ELF-1 (cell line): ENCODE measurements around the gene ARL15.

Experiments used
- DNase-seq: peaks from one replicate; pipeline ENCODE4 v3.0.0-alpha.2; 2016; ENCODE audit warnings: low read depth, low spot score

The ARL15 gene

GRCh38 chr5:54211912-54212311 lies 98.5 kb downstream of the ARL15 start:
- DNase-seq = no peak

GRCh38 chr5:54207566-54207965 lies 102.8 kb downstream of the ARL15 start:
- DNase-seq = peak; percentile 53

GRCh38 chr5:54206580-54207229 lies 103.7 kb downstream of the ARL15 start:
- DNase-seq = no peak

- no peak for DNase-seq
Observed at GRCh38 chr5:54205918-54206317, 104.5 kb downstream of the ARL15 start.

GRCh38 chr5:54205453-54205852 lies 104.9 kb downstream of the ARL15 start:
- no peak for DNase-seq

- no peak for DNase-seq
Observed at GRCh38 chr5:54197018-54197417, 113.4 kb downstream of the ARL15 start.

GRCh38 chr5:54195701-54196100 lies 114.7 kb downstream of the ARL15 start:
- no peak for DNase-seq

- DNase-seq = no peak
Observed at GRCh38 chr5:54194318-54194717, 116.1 kb downstream of the ARL15 start.

- no peak for DNase-seq
Observed at GRCh38 chr5:54187694-54188093, 122.7 kb downstream of the ARL15 start.

GRCh38 chr5:54186912-54187445 lies 123.4 kb downstream of the ARL15 start:
- DNase-seq = no peak

GRCh38 chr5:54186108-54186507 lies 124.3 kb downstream of the ARL15 start:
- DNase-seq = no peak

GRCh38 chr5:54184806-54185205 lies 125.6 kb downstream of the ARL15 start:
- DNase-seq = no peak

GRCh38 chr5:54180630-54181031 lies 129.7 kb downstream of the ARL15 start:
- DNase-seq = peak; percentile 76

- no peak for DNase-seq
Observed at GRCh38 chr5:54178991-54179390, 131.4 kb downstream of the ARL15 start.

- DNase-seq = no peak
Observed at GRCh38 chr5:54178207-54178606, 132.2 kb downstream of the ARL15 start.

- no peak for DNase-seq
Observed at GRCh38 chr5:54177058-54177457, 133.3 kb downstream of the ARL15 start.

- no peak for DNase-seq
Observed at GRCh38 chr5:54176066-54176830, 134.1 kb downstream of the ARL15 start.

- DNase-seq = no peak
Observed at GRCh38 chr5:54173251-54173650, 137.1 kb downstream of the ARL15 start.

GRCh38 chr5:54171645-54172384 lies 138.6 kb downstream of the ARL15 start:
- no peak for DNase-seq

GRCh38 chr5:54165687-54166086 lies 144.7 kb downstream of the ARL15 start:
- DNase-seq = no peak

- no peak for DNase-seq
Observed at GRCh38 chr5:54162184-54162583, 148.2 kb downstream of the ARL15 start.

- no peak for DNase-seq
Observed at GRCh38 chr5:54160329-54160728, 150.0 kb downstream of the ARL15 start.

- DNase-seq = no peak
Observed at GRCh38 chr5:54159893-54160195, 150.5 kb downstream of the ARL15 start.
